Naive thymus-derived CD8-positive, alpha-beta T cell (primary cell): ENCODE data around the gene SLC44A1. TPM values are rescaled to one million over a fixed set of nuclear protein-coding genes. Genes with fewer than 3 reads are reported as not detected.
A peak's percentile ranks its signal among the peaks of the same experiment; 100 is the strongest.

Experiments
- ATAC-seq, 2 donors: fragments of 150-1000 bp; cut with Tn5 transposase in 1 of 2; sonication (Bioruptor Pico), chemical (Tn5 transposase) in 1 of 2; 1 replicate in 1 of 2; 2 replicates in 1 of 2; pipeline ENCODE4 v1.10.0; 2021; ENCODE audit warnings: mild to moderate bottlenecking in 2 of 2, moderate library complexity in 2 of 2
- POLR2A ChIA-PET: fragments of 350-600 bp; sonication (Branson Sonifier 250); formaldehyde crosslinking; loops from one replicate; lab custom pipeline; 2021; ENCODE audit warnings: antibody characterized with exemption; lab: Charles Lee
- DNase-seq, 10 donors: peaks; one replicate each; pipeline versions ENCODE4 v3.0.0 to v3.0.0-alpha.2; 2020 to 2022
- H3K27ac Mint-ChIP-seq, 10 donors: one replicate each; pipeline ENCODE4 v1.8.0; 2020 to 2022; ENCODE audit warnings: mild to moderate bottlenecking in 10 of 10, mixed read lengths in 10 of 10, moderate library complexity in 4 of 10, inconsistent platforms in 1 of 10
- H3K27me3 Mint-ChIP-seq, 5 donors: one replicate each; pipeline ENCODE4 v1.8.0; 2021 to 2022; ENCODE audit warnings: mixed read lengths in 5 of 5
- H3K36me3 Mint-ChIP-seq, 3 donors: one replicate each; pipeline ENCODE4 v1.8.0; 2020 to 2022; ENCODE audit warnings: mixed read lengths in 3 of 3, mild to moderate bottlenecking in 2 of 3, inconsistent platforms in 1 of 3
- H3K4me1 Mint-ChIP-seq, 4 donors: one replicate each; pipeline ENCODE4 v1.8.0; 2021 to 2022; ENCODE audit warnings: mixed read lengths in 4 of 4
- H3K4me3 Mint-ChIP-seq, 10 donors: one replicate each; pipeline ENCODE4 v1.8.0; 2020 to 2022; ENCODE audit warnings: mild to moderate bottlenecking in 10 of 10, mixed read lengths in 10 of 10, moderate library complexity in 6 of 10, inconsistent platforms in 1 of 10
- H3K9me3 Mint-ChIP-seq, 9 donors: one replicate each; pipeline ENCODE4 v1.8.0; 2020 to 2022; ENCODE audit warnings: mixed read lengths in 9 of 9, mild to moderate bottlenecking in 3 of 9, inconsistent platforms in 1 of 9, moderate library complexity in 1 of 9
- polyA plus RNA-seq, 3 donors: library from polyadenylated mRNA; unstranded; fragments of 300-500 nt; fragmentation: Illumina TruSeq; gene quantifications; one replicate each; pipeline ENCODE4 v1.2.3, GENCODE V29; 2021
- total RNA-seq, 8 experiments: library from RNA in 2 of 8; stranded (reverse) in 2 of 8; gene quantifications; one replicate each; pipeline ENCODE4 v1.2.3 and lab custom pipeline; 2021 to 2026

SLC44A1 gene
- total and polyA plus RNA-seq, 5 experiments from 2014 or later: 8.2 to 16.8 (median 12.2) TPM

- Mint-ChIP-seq H3K9me3 (no peaks in the 10 kb centered on the region), H3K4me1 (peaks cover 0 to 8% (median 2%) of the 10 kb centered on the region in 4 donors), H3K27me3 (no peaks in the 10 kb centered on the region), H3K36me3 (peaks cover 0 to 4% (median 4%) of the 10 kb centered on the region in 3 donors), H3K4me3 (no peak overlapping the region), H3K27ac (no peak overlapping the region)
- POLR2A ChIA-PET: no interaction called here
- no peak for ATAC-seq
- DNase-seq: no peak
These were observed 37.5 kb downstream of the SLC44A1 start for GRCh38 chr9:105281926-105282325.

GRCh38 chr9:105282870-105283621, 38.6 kb downstream of the SLC44A1 start:
- ATAC-seq: no peak
- DNase-seq: no peak
- Mint-ChIP-seq H3K27me3 (no peaks in the 10 kb centered on the region), H3K4me1 (peaks cover 0 to 8% (median 2%) of the 10 kb centered on the region in 4 donors), H3K36me3 (peaks cover 0 to 4% (median 0%) of the 10 kb centered on the region in 3 donors), H3K9me3 (no peaks in the 10 kb centered on the region), H3K27ac (no peak overlapping the region), H3K4me3 (no peak overlapping the region)
- POLR2A ChIA-PET: no interaction called here

GRCh38 chr9:105283795-105284194, 39.3 kb downstream of the SLC44A1 start:
- no peak overlapping the region for H3K4me3 Mint-ChIP-seq
- H3K4me1 Mint-ChIP-seq: peaks cover 0 to 8% (median 2%) of the 10 kb centered on the region in 4 donors
- DNase-seq (no peak), ATAC-seq (no peak)
- no peaks in the 10 kb centered on the region for H3K9me3 Mint-ChIP-seq
- peaks cover 0 to 4% (median 0%) of the 10 kb centered on the region in 3 donors for H3K36me3 Mint-ChIP-seq
- H3K27me3 Mint-ChIP-seq: no peaks in the 10 kb centered on the region
- H3K27ac Mint-ChIP-seq: peak overlapping the region in 1 of 10 donors; percentile 11
- POLR2A ChIA-PET: no interaction called here

- Mint-ChIP-seq H3K27me3 (no peaks in the 10 kb centered on the region), H3K4me3 (no peak overlapping the region), H3K36me3 (peaks cover 0 to 4% (median 0%) of the 10 kb centered on the region in 3 donors), H3K9me3 (no peaks in the 10 kb centered on the region), H3K27ac (no peak overlapping the region), H3K4me1 (peaks cover 0 to 8% (median 2%) of the 10 kb centered on the region in 4 donors)
- DNase-seq: no peak
- no peak for ATAC-seq
- POLR2A ChIA-PET: no interaction called here
These were observed 40.0 kb downstream of the SLC44A1 start for GRCh38 chr9:105284463-105284862.

GRCh38 chr9:105286098-105286497, 41.6 kb downstream of the SLC44A1 start:
- H3K36me3 Mint-ChIP-seq: no peaks in the 10 kb centered on the region
- DNase-seq (no peak), ATAC-seq (no peak)
- H3K4me3 Mint-ChIP-seq: no peak overlapping the region
- H3K9me3 Mint-ChIP-seq: no peaks in the 10 kb centered on the region
- H3K27ac Mint-ChIP-seq: no peak overlapping the region
- H3K27me3 Mint-ChIP-seq: no peaks in the 10 kb centered on the region
- H3K4me1 Mint-ChIP-seq: peaks cover 0 to 8% (median 2%) of the 10 kb centered on the region in 4 donors
- POLR2A ChIA-PET: no interaction called here

- H3K27me3 Mint-ChIP-seq: no peaks in the 10 kb centered on the region
- POLR2A ChIA-PET: no interaction called here
- H3K27ac Mint-ChIP-seq: no peak overlapping the region
- H3K36me3 Mint-ChIP-seq: no peaks in the 10 kb centered on the region
- no peaks in the 10 kb centered on the region for H3K9me3 Mint-ChIP-seq
- peaks cover 3 to 11% (median 4%) of the 10 kb centered on the region in 4 donors for H3K4me1 Mint-ChIP-seq
- no peak for DNase-seq
- ATAC-seq: no peak
- H3K4me3 Mint-ChIP-seq: no peak overlapping the region
These were observed 44.9 kb downstream of the SLC44A1 start for GRCh38 chr9:105289305-105289704.

GRCh38 chr9:105290418-105290817, 46.0 kb downstream of the SLC44A1 start:
- POLR2A ChIA-PET: no interaction called here
- Mint-ChIP-seq H3K27ac (no peak overlapping the region), H3K4me3 (no peak overlapping the region), H3K36me3 (no peaks in the 10 kb centered on the region), H3K4me1 (peaks cover 6 to 18% (median 10%) of the 10 kb centered on the region in 4 donors), H3K27me3 (no peaks in the 10 kb centered on the region), H3K9me3 (no peaks in the 10 kb centered on the region)
- DNase-seq (no peak), ATAC-seq (no peak)

GRCh38 chr9:105290954-105291353, 46.5 kb downstream of the SLC44A1 start:
- Mint-ChIP-seq H3K27ac (no peak overlapping the region), H3K27me3 (no peaks in the 10 kb centered on the region), H3K4me3 (no peak overlapping the region), H3K36me3 (no peaks in the 10 kb centered on the region), H3K4me1 (peaks cover 5 to 18% (median 9%) of the 10 kb centered on the region in 4 donors), H3K9me3 (no peaks in the 10 kb centered on the region)
- no peak for ATAC-seq
- no peak for DNase-seq
- POLR2A ChIA-PET: no interaction called here

GRCh38 chr9:105291422-105291859, 47.0 kb downstream of the SLC44A1 start:
- H3K27me3 Mint-ChIP-seq: no peaks in the 10 kb centered on the region
- no peak overlapping the region for H3K4me3 Mint-ChIP-seq
- H3K4me1 Mint-ChIP-seq: peaks cover 5 to 18% (median 9%) of the 10 kb centered on the region in 4 donors
- POLR2A ChIA-PET: no interaction called here
- DNase-seq: no peak
- no peak for ATAC-seq
- no peak overlapping the region for H3K27ac Mint-ChIP-seq
- no peaks in the 10 kb centered on the region for H3K9me3 Mint-ChIP-seq
- H3K36me3 Mint-ChIP-seq: no peaks in the 10 kb centered on the region

GRCh38 chr9:105291938-105292337, 47.5 kb downstream of the SLC44A1 start:
- Mint-ChIP-seq H3K27ac (no peak overlapping the region), H3K9me3 (no peaks in the 10 kb centered on the region), H3K36me3 (no peaks in the 10 kb centered on the region), H3K4me1 (peaks cover 5 to 18% (median 9%) of the 10 kb centered on the region in 4 donors), H3K4me3 (no peak overlapping the region), H3K27me3 (no peaks in the 10 kb centered on the region)
- no peak for ATAC-seq
- POLR2A ChIA-PET: no interaction called here
- DNase-seq: no peak

- no peak overlapping the region for H3K4me3 Mint-ChIP-seq
- H3K36me3 Mint-ChIP-seq: peaks cover 0 to 2% (median 0%) of the 10 kb centered on the region in 3 donors
- H3K4me1 Mint-ChIP-seq: peaks cover 5 to 18% (median 9%) of the 10 kb centered on the region in 4 donors
- no peak overlapping the region for H3K27ac Mint-ChIP-seq
- no peak for ATAC-seq
- POLR2A ChIA-PET: no interaction called here
- H3K27me3 Mint-ChIP-seq: no peaks in the 10 kb centered on the region
- DNase-seq: no peak
- H3K9me3 Mint-ChIP-seq: no peaks in the 10 kb centered on the region
These were observed 49.0 kb downstream of the SLC44A1 start for GRCh38 chr9:105293408-105293807.

GRCh38 chr9:105295201-105295550, 50.7 kb downstream of the SLC44A1 start:
- POLR2A ChIA-PET: no interaction called here
- H3K4me1 Mint-ChIP-seq: peaks cover 7 to 18% (median 9%) of the 10 kb centered on the region in 4 donors
- H3K4me3 Mint-ChIP-seq: no peak overlapping the region
- H3K9me3 Mint-ChIP-seq: no peaks in the 10 kb centered on the region
- no peak for ATAC-seq
- no peaks in the 10 kb centered on the region for H3K27me3 Mint-ChIP-seq
- H3K27ac Mint-ChIP-seq: no peak overlapping the region
- DNase-seq: no peak
- peaks cover 4 to 14% (median 11%) of the 10 kb centered on the region in 3 donors for H3K36me3 Mint-ChIP-seq

- Mint-ChIP-seq H3K27ac (no peak overlapping the region), H3K9me3 (no peaks in the 10 kb centered on the region), H3K36me3 (peaks cover 7 to 19% (median 18%) of the 10 kb centered on the region in 3 donors), H3K4me1 (peaks cover 7 to 18% (median 9%) of the 10 kb centered on the region in 4 donors), H3K27me3 (no peaks in the 10 kb centered on the region), H3K4me3 (no peak overlapping the region)
- ATAC-seq (no peak), DNase-seq (no peak)
- POLR2A ChIA-PET: no interaction called here
These were observed 51.5 kb downstream of the SLC44A1 start for GRCh38 chr9:105295986-105296385.
